T-helper 1 cell treated with Interleukin-12 subunit alpha and Interleukin-12 subunit beta and Interleukin-4 antibody, amounts not matched to agents 30 μg/mL and 1 μg/mL, for 36 hours (primary cell): Measurements from ENCODE around the gene CDK14.
"Not testable (repeated sequence)": the region's sequence is repeated elsewhere in the genome, so short reads cannot be mapped to it uniquely, and the experiment has no call there.

Source experiments
- H3K27ac Mint-ChIP-seq: one replicate; pipeline ENCODE4 v1.8.0; 2021; ENCODE audit warnings: mild to moderate bottlenecking, mixed read lengths
- H3K27me3 Mint-ChIP-seq: one replicate; pipeline ENCODE4 v1.8.0; 2021; ENCODE audit warnings: low read depth, mixed read lengths
- H3K36me3 Mint-ChIP-seq: one replicate; pipeline ENCODE4 v1.8.0; 2021; ENCODE audit warnings: low read depth, mixed read lengths
- H3K4me1 Mint-ChIP-seq: one replicate; pipeline ENCODE4 v1.8.0; 2021; ENCODE audit warnings: low read depth, mixed read lengths
- H3K4me3 Mint-ChIP-seq: one replicate; pipeline ENCODE4 v1.8.0; 2021; ENCODE audit warnings: mild to moderate bottlenecking, moderate library complexity, mixed read lengths
- H3K9me3 Mint-ChIP-seq: one replicate; pipeline ENCODE4 v1.8.0; 2021; ENCODE audit warnings: mixed read lengths

CDK14 gene

DNA sequence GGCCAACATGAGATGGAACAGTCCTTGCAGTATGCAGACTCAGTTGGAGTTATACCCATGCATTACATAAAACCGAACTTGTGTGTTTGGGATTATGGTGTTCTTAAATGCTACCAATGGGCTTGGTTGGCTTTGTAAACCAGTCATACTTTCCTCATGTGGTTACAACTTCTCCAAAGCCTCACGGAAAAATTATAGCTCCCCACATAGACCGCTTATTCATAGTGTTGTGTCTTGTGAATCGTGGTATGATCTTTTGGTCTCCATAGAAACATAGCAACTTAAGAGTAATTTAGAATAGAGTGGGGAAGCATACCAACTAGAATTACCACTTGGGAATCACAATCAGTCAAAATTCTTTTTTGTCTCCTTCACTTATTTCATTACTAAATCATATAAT is 555.8 kb downstream of the CDK14 start:
- Mint-ChIP-seq H3K36me3 (no peaks in the 10 kb centered on the region), H3K27me3 (no peaks in the 10 kb centered on the region), H3K4me3 (no peak overlapping the region), H3K27ac (no peak overlapping the region), H3K4me1 (no peaks in the 10 kb centered on the region), H3K9me3 (no peaks in the 10 kb centered on the region)

DNA sequence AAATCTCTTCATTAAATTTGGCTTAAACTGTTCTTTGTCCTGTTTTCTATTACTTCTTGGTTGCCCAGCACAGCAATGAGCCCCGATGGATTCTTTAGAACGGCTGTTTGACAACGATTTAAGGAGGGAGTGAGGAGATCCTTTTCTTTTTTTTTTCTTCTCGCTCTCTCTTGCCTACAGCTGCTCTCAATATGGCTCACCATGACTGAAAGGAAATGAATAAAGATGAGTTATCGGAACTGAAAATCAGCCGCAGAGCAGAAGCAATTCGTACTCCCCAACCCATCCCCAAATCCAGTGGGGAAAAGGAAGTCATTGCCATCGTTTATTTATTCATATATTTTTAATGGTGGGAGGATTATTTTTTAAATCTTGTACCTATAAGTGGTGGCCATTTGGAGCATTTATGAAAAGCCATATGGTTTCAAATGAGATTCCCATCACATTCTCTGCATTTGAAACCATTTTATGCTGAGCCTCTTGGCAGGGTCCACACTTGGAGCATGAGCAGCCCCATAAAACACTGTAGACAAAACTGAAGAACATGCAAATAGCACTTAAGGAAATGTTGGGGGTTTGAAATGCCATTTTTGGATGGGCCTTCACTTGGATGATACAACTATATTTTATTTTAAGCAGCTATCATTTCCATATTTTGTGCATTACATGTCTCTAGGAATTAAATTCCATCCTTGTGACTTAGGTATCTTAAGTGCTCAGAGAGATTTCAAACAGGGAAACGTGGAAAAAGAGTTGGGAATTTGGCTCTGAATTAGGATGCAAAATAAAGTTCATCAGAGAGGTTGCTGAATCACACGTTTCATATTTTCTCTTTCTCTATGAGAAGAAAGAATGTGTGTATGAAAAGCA is 560.4 kb downstream of the CDK14 start:
- H3K36me3 Mint-ChIP-seq, result no peaks in the 10 kb centered on the region
- H3K27ac Mint-ChIP-seq, result no peak overlapping the region
- H3K27me3 Mint-ChIP-seq, result peaks cover 4% of the 10 kb centered on the region
- H3K4me1 Mint-ChIP-seq, result no peaks in the 10 kb centered on the region
- H3K9me3 Mint-ChIP-seq, result no peaks in the 10 kb centered on the region
- no peak overlapping the region for H3K4me3 Mint-ChIP-seq

DNA sequence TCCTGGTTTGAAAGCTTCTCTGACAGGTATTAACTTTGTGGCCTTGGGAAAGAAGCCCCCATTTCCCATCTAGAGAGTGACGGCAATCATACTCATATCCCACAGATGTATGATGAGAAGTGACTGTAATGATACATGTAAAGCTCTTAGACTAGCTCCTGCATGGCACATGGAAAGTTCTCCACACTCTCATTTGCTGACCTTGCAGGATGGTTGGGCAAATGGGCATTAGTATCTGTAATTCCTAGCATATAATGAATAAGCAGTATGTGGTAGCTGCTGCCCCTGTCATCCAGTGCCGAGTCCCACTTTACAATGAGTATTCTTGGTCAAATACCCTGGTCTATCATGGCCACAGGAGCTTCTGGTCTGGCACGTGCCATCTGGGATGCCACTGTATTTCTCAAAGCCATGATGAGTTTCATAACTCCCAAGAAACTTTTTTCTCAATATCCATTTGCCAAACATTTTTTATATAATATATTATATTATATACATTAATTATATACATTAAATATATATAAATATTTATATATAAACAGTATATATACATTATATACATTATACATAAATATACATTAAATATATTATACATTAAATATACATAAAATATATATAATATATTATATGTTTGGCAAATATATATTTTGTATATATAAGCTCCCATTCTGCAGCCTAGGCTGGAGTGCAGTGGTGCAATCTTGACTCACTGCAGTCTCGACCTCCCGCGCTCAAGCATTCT is 561.6 kb downstream of the CDK14 start:
- Mint-ChIP-seq H3K4me1 (no peaks in the 10 kb centered on the region), H3K9me3 (no peaks in the 10 kb centered on the region), H3K36me3 (no peaks in the 10 kb centered on the region), H3K27me3 (peaks cover 4% of the 10 kb centered on the region), H3K27ac (no peak overlapping the region), H3K4me3 (no peak overlapping the region)

DNA sequence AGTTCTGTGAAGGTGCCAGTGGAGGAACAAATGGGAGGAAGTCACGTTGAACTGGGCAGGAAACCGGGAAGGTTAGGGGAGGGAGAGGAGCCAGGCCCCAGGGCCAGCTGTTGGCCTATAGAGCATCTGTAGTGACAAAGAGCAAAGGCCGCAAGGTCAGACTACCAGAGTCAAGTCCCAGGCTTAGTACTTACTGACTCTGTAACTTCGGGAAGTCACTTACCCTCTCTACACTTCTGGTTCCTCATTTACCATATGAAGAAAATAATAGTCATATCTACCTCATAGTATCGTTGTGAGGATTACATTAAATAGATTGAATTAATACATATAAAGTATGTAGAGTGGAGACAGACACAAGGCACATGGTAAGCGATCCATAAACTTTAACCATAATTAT is 566.3 kb downstream of the CDK14 start:
- Mint-ChIP-seq H3K27ac (no peak overlapping the region), H3K27me3 (peaks cover 4% of the 10 kb centered on the region), H3K4me3 (no peak overlapping the region), H3K4me1 (no peaks in the 10 kb centered on the region), H3K9me3 (no peaks in the 10 kb centered on the region), H3K36me3 (no peaks in the 10 kb centered on the region)

DNA sequence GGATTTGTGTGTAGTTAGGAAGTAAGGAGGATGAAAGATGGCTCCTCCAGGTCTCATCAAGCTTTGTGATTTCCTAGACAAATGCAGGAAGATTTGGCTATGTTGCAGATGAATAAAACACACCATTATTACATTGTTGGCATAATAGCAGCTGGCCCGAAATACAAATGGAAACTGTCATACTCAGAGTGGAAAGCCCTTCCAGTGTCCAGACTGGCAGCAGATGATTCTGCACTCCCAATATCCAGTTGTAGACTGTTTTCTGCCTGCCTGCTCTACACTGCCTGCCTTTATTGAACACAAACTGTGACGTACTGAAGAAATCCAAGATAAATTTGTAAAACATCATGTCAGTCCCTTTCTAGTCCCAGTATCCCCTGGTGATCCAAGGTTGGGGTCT is 568.4 kb downstream of the CDK14 start:
- Mint-ChIP-seq H3K36me3 (no peaks in the 10 kb centered on the region), H3K4me3 (no peak overlapping the region), H3K9me3 (no peaks in the 10 kb centered on the region), H3K27ac (no peak overlapping the region), H3K4me1 (no peaks in the 10 kb centered on the region), H3K27me3 (peaks cover 4% of the 10 kb centered on the region)

DNA sequence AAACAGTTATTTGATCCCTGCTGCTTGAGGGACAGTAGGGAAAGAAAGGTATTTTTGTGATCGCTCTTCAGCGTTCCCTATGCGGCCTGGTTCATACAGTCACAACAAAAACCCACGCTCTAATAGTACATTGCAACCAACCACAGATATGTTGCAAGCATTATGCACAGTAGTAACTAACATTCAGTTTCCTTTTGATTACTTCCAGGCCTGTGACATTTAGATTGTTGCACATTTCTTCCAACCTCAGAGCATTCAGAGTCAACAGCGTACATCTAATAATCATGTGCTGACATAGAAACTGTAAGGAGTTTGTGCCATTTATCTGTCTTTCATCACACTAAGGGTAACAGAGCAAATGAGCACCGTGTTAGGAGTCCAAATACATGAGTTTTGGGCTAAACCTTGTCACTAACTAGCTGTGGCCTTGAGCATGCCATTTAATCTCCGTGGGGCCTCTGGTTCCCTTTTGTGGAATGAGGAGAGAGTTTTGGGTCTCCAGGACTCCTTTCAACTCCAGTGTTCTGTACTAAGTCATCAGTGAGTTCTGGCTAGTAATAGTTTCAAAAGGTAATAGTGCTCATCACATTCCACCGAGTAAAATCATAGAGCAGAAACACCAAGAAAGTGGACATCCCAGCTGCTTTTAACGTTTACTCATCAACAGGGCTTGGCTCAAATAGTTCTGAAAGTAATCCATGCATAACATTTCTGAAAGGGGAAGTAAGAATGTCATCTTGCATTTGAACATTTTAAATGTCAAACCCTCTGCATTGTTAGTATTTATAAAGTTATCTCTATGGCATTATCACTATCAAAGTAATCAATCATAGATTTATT is 569.1 kb downstream of the CDK14 start:
- peaks cover 4% of the 10 kb centered on the region for H3K27me3 Mint-ChIP-seq
- no peak overlapping the region for H3K27ac Mint-ChIP-seq
- no peaks in the 10 kb centered on the region for H3K9me3 Mint-ChIP-seq
- no peaks in the 10 kb centered on the region for H3K4me1 Mint-ChIP-seq
- H3K4me3 Mint-ChIP-seq, result no peak overlapping the region
- H3K36me3 Mint-ChIP-seq, result no peaks in the 10 kb centered on the region

- Mint-ChIP-seq H3K36me3 (no peaks in the 10 kb centered on the region), H3K27me3 (peaks cover 3% of the 10 kb centered on the region), H3K9me3 (no peaks in the 10 kb centered on the region), H3K27ac (no peak overlapping the region), H3K4me1 (no peaks in the 10 kb centered on the region), H3K4me3 (no peak overlapping the region)
Measured at GRCh38 chr7:91165846-91166230, 569.7 kb downstream of the CDK14 start.

GRCh38 chr7:91168871-91169829 is 573.0 kb downstream of the CDK14 start:
- no peaks in the 10 kb centered on the region for H3K27me3 Mint-ChIP-seq
- H3K4me1 Mint-ChIP-seq, result no peaks in the 10 kb centered on the region
- H3K9me3 Mint-ChIP-seq, result no peaks in the 10 kb centered on the region
- no peaks in the 10 kb centered on the region for H3K36me3 Mint-ChIP-seq
- no peak overlapping the region for H3K4me3 Mint-ChIP-seq
- no peak overlapping the region for H3K27ac Mint-ChIP-seq

GRCh38 chr7:91169830-91170191 is 573.7 kb downstream of the CDK14 start:
- no peaks in the 10 kb centered on the region for H3K36me3 Mint-ChIP-seq
- no peak overlapping the region for H3K4me3 Mint-ChIP-seq
- H3K9me3 Mint-ChIP-seq, result no peaks in the 10 kb centered on the region
- no peak overlapping the region for H3K27ac Mint-ChIP-seq
- H3K27me3 Mint-ChIP-seq, result no peaks in the 10 kb centered on the region
- no peaks in the 10 kb centered on the region for H3K4me1 Mint-ChIP-seq

DNA sequence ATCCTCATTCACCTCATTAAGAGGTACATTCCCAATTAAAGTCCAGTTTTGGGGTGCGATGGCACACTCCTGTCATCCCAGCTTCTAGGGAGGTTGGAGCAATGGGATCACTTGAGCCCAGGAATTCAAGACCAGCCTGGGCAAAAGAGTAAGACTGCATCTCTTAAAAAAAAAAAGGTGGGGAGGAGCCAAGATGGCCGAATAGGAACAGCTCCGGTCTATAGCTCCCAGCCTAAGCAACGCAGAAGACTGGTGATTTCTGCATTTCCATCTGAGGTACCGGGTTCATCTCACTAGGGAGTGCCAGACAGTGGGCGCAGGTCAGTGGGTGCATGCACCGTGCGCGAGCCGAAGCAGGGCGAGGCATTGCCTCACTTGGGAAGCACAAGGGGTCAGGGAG is 577.1 kb downstream of the CDK14 start:
- not testable (repeated sequence) for H3K4me3 Mint-ChIP-seq

GRCh38 chr7:91180746-91181145 is 584.6 kb downstream of the CDK14 start:
- Mint-ChIP-seq H3K4me1 (no peaks in the 10 kb centered on the region), H3K9me3 (no peaks in the 10 kb centered on the region), H3K4me3 (no peak overlapping the region), H3K27me3 (no peaks in the 10 kb centered on the region), H3K36me3 (no peaks in the 10 kb centered on the region), H3K27ac (no peak overlapping the region)

More for the DNA sequence above, 577.1 kb downstream of the CDK14 start:
- not testable (repeated sequence) for H3K4me1 Mint-ChIP-seq, H3K27ac Mint-ChIP-seq, H3K27me3 Mint-ChIP-seq, H3K36me3 Mint-ChIP-seq, H3K9me3 Mint-ChIP-seq

DNA sequence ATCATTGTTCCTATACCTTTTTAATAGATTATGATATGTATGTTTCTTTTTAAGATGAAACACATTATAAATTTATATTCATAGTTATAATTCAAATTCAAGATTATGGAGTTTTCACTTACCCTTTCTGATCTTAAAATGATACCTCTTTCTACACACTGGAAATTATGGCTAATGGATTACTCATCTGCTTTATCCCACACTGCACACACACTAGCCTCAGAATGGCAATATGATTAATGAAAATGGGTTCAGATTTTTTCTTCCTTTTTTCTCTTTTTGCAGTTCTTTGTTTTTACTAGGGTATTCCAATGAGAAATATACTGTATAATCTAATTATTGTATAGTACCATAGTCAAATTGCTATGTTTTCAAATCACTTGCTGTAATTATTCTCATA is 585.8 kb downstream of the CDK14 start:
- H3K4me1 Mint-ChIP-seq, result no peaks in the 10 kb centered on the region

GRCh38 chr7:91182819-91183764 is 587.0 kb downstream of the CDK14 start:
- H3K27me3 Mint-ChIP-seq, result no peaks in the 10 kb centered on the region
- no peaks in the 10 kb centered on the region for H3K9me3 Mint-ChIP-seq
- no peak overlapping the region for H3K4me3 Mint-ChIP-seq
- no peak overlapping the region for H3K27ac Mint-ChIP-seq
- no peaks in the 10 kb centered on the region for H3K4me1 Mint-ChIP-seq
- no peaks in the 10 kb centered on the region for H3K36me3 Mint-ChIP-seq

More for the DNA sequence above, 585.8 kb downstream of the CDK14 start:
- no peaks in the 10 kb centered on the region for H3K36me3 Mint-ChIP-seq
- no peaks in the 10 kb centered on the region for H3K9me3 Mint-ChIP-seq
- H3K27me3 Mint-ChIP-seq, result no peaks in the 10 kb centered on the region
- H3K4me3 Mint-ChIP-seq, result no peak overlapping the region
- H3K27ac Mint-ChIP-seq, result no peak overlapping the region
